Measurements from ENCODE around the gene GPR25.

DNA sequence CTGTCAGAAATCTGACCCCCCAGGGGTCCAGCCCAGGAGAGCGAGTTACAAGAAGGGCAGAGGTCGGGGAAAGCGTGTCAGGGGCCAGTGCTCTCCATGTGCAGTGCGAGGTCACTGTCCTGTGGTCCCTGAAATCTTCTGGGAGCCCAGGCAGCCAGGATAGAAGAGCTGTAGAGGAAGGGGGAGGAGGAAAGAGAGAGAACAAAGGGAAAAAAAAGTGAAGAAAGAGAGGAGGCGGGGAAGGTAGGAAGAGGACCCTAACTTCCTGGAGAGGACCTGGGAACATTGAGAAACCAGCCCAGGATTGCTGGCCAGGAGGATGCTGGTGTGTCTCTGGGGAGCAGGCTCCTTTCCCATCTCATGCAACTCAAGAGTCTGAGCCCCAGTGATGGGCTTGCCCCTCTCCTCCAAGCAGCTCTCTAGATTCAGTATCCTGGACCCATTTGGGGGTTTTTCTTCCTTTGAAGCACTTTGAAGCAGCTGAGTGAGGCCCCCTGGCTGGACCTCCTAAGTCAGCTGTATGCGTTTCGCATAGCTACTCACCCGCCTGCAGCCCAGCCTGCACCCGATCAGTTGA is 15.1 kb downstream of the GPR25 start:
- TF ChIP-seq, protein P1, sequence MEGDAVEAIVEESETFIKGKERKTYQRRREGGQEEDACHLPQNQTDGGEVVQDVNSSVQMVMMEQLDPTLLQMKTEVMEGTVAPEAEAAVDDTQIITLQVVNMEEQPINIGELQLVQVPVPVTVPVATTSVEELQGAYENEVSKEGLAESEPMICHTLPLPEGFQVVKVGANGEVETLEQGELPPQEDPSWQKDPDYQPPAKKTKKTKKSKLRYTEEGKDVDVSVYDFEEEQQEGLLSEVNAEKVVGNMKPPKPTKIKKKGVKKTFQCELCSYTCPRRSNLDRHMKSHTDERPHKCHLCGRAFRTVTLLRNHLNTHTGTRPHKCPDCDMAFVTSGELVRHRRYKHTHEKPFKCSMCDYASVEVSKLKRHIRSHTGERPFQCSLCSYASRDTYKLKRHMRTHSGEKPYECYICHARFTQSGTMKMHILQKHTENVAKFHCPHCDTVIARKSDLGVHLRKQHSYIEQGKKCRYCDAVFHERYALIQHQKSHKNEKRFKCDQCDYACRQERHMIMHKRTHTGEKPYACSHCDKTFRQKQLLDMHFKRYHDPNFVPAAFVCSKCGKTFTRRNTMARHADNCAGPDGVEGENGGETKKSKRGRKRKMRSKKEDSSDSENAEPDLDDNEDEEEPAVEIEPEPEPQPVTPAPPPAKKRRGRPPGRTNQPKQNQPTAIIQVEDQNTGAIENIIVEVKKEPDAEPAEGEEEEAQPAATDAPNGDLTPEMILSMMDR (IDR thresholded peaks at IDR 0.05) = no peak
- no peak for TF ChIP-seq POLR2AphosphoS5 (IDR thresholded peaks at IDR 0.05)
- no peak for TF ChIP-seq POLR2A (IDR thresholded peaks at IDR 0.05; ENCODE audit: low read depth)

Measured in esophagus muscularis mucosa (tissue), 3 donors.